SK-N-SH treated with all-trans-retinoic acid at 6 μM for 48 hours (cell line): ENCODE results near the gene DDX31.

Experiments used
- ARNTL ChIP-seq: fragments of 450-650 bp; formaldehyde crosslinking; IDR thresholded peaks from 2 replicates; pipeline ENCODE4 v1.5.0; 2020; ENCODE audit warnings: low read depth, mild to moderate bottlenecking, moderate library complexity, borderline replicate concordance
- BACH2 ChIP-seq: fragments of 250-450 bp; sonication (Bioruptor Pico); IDR thresholded peaks from 2 replicates; pipeline ENCODE4 v1.9.0; 2021; ENCODE audit warnings: mild to moderate bottlenecking, borderline replicate concordance
- CREB5 ChIP-seq: fragments of 250-450 bp; sonication (Bioruptor Pico); IDR thresholded peaks from 2 replicates; pipeline ENCODE4 v1.5.1; 2020; ENCODE audit warnings: low read depth, mild to moderate bottlenecking, moderate library complexity
- PATZ1 ChIP-seq: fragments of 250-450 bp; sonication (Bioruptor Pico); IDR thresholded peaks from 2 replicates; pipeline ENCODE4 v1.8.0; 2020; ENCODE audit warnings: mild to moderate bottlenecking, moderate library complexity, borderline replicate concordance
- POU6F1 ChIP-seq: fragments of 250-450 bp; sonication (Bioruptor Pico); IDR thresholded peaks from 2 replicates; pipeline ENCODE4 v1.8.0; 2021; ENCODE audit warnings: low read depth, mild to moderate bottlenecking, moderate library complexity, borderline replicate concordance
- PPARA ChIP-seq: fragments of 250-450 bp; sonication (Bioruptor Pico); IDR thresholded peaks from 2 replicates; pipeline ENCODE4 v1.5.0; 2020; ENCODE audit warnings: mild to moderate bottlenecking, borderline replicate concordance
- RARB ChIP-seq: fragments of 250-450 bp; sonication (Bioruptor Pico); IDR thresholded peaks from 2 replicates; pipeline ENCODE4 v1.8.0; 2021; ENCODE audit warnings: mild to moderate bottlenecking, moderate library complexity
- SNAI2 ChIP-seq: fragments of 250-450 bp; sonication (Bioruptor Pico); IDR thresholded peaks from 2 replicates; pipeline ENCODE4 v1.5.0; 2020; ENCODE audit warnings: mild to moderate bottlenecking, moderate library complexity
- TSHZ2 ChIP-seq: fragments of 250-450 bp; sonication (Bioruptor Pico); IDR thresholded peaks from 2 replicates; pipeline ENCODE4 v1.5.0; 2020; ENCODE audit warnings: mild to moderate bottlenecking, moderate library complexity
- ZFP30 ChIP-seq: fragments of 450-650 bp; formaldehyde crosslinking; IDR thresholded peaks from 2 replicates; pipeline ENCODE4 v1.5.0; 2022; ENCODE audit warnings: mild to moderate bottlenecking, moderate library complexity
- ZNF565 ChIP-seq: fragments of 450-650 bp; formaldehyde crosslinking; conservative IDR thresholded peaks from 2 replicates; pipeline ENCODE4 v1.5.0; 2020; ENCODE audit warnings: low read depth, mild to moderate bottlenecking, moderate library complexity
- ZNF70 ChIP-seq: fragments of 450-650 bp; formaldehyde crosslinking; IDR thresholded peaks from 2 replicates; pipeline ENCODE4 v1.5.0; 2020; ENCODE audit warnings: mild to moderate bottlenecking, moderate library complexity
- ZNF8 ChIP-seq: fragments of 450-650 bp; formaldehyde crosslinking; IDR thresholded peaks from 2 replicates; pipeline ENCODE4 v1.5.0; 2020; ENCODE audit warnings: mild to moderate bottlenecking, moderate library complexity

- no peak for TF ChIP-seq RARB (CRISPR knock-in tag)
- TF ChIP-seq SNAI2 = no peak
- no peak for TF ChIP-seq PATZ1 (CRISPR knock-in tag)
- TF ChIP-seq CREB5 (CRISPR knock-in tag) = no peak
- no peak for TF ChIP-seq POU6F1 (CRISPR knock-in tag)
- TF ChIP-seq ARNTL (CRISPR knock-in tag) = no peak
- TF ChIP-seq TSHZ2 = no peak
- TF ChIP-seq PPARA = no peak
- no peak for TF ChIP-seq ZNF565
- TF ChIP-seq ZNF70 (CRISPR knock-in tag) = no peak
- no peak for TF ChIP-seq ZFP30
- no peak for TF ChIP-seq BACH2 (CRISPR knock-in tag)
- no peak for TF ChIP-seq ZNF8 (CRISPR knock-in tag)
Measured at GRCh38 chr9:132548751-132549640, 120.8 kb downstream of the DDX31 start.
